ENCODE results near the gene WDR82.

The WDR82 gene

GRCh38 chr3:52306978-52307377 lies 28.5 kb upstream of the WDR82 start:
- no peak for DNase-seq

- DNase-seq = no peak
These were observed 27.5 kb upstream of the WDR82 start for GRCh38 chr3:52305926-52306325.

GRCh38 chr3:52303811-52304210 lies 25.4 kb upstream of the WDR82 start:
- DNase-seq = no peak

GRCh38 chr3:52302426-52303145 lies 24.1 kb upstream of the WDR82 start:
- no peak for DNase-seq

- peak; percentile 25 for DNase-seq
These were observed 21.6 kb upstream of the WDR82 start for GRCh38 chr3:52299879-52300611.

GRCh38 chr3:52299247-52299878 lies 20.9 kb upstream of the WDR82 start:
- no peak for DNase-seq

GRCh38 chr3:52298149-52299098 lies 20.0 kb upstream of the WDR82 start:
- no peak for DNase-seq

- DNase-seq = no peak
These were observed 19.0 kb upstream of the WDR82 start for GRCh38 chr3:52297242-52298148.

GRCh38 chr3:52295671-52296208 lies 17.3 kb upstream of the WDR82 start:
- DNase-seq = no peak

- no peak for DNase-seq
These were observed 16.1 kb upstream of the WDR82 start for GRCh38 chr3:52294320-52295150.

- DNase-seq = no peak
These were observed 15.3 kb upstream of the WDR82 start for GRCh38 chr3:52293491-52294319.

- DNase-seq = no peak
These were observed 14.0 kb upstream of the WDR82 start for GRCh38 chr3:52292247-52293065.

GRCh38 chr3:52291508-52292181 lies 13.2 kb upstream of the WDR82 start:
- DNase-seq = peak; percentile 24

- no peak for DNase-seq
These were observed 12.4 kb upstream of the WDR82 start for GRCh38 chr3:52290596-52291507.

- DNase-seq = no peak
These were observed 11.5 kb upstream of the WDR82 start for GRCh38 chr3:52289747-52290595.

- DNase-seq = no peak
These were observed 10.9 kb upstream of the WDR82 start for GRCh38 chr3:52289338-52289746.
